Activated T-cell treated with anti-CD3 and anti-CD28 coated beads for 4 hours (primary cell): Measurements from ENCODE around the gene LDHAL6B.

Source experiments
- DNase-seq: peaks from one replicate; pipeline ENCODE4 v3.0.0-alpha.2; 2020

Gene LDHAL6B

GRCh38 chr15:59255680-59256336 is 49.2 kb downstream of the LDHAL6B start:
- no peak for DNase-seq

- DNase-seq: no peak
Measured at GRCh38 chr15:59256482-59256881, 49.8 kb downstream of the LDHAL6B start.

- DNase-seq: no peak
Measured at GRCh38 chr15:59257140-59257539, 50.5 kb downstream of the LDHAL6B start.
